GM12872 (cell line): ENCODE results near the gene TRPM5.

Experiments
- CTCF ChIP-seq: IDR thresholded peaks from 3 replicates; pipeline ENCODE4 v1.5.1; 2011; ENCODE audit warnings: low read depth, mild to moderate bottlenecking, low read length, moderate library complexity; ENCODE audit not compliant: insufficient read depth

Gene TRPM5

GRCh38 chr11:2453436-2453835, 9.1 kb upstream of the TRPM5 start:
- no peak for TF ChIP-seq CTCF

GRCh38 chr11:2452321-2453012, 8.2 kb upstream of the TRPM5 start:
- no peak for TF ChIP-seq CTCF

DNA sequence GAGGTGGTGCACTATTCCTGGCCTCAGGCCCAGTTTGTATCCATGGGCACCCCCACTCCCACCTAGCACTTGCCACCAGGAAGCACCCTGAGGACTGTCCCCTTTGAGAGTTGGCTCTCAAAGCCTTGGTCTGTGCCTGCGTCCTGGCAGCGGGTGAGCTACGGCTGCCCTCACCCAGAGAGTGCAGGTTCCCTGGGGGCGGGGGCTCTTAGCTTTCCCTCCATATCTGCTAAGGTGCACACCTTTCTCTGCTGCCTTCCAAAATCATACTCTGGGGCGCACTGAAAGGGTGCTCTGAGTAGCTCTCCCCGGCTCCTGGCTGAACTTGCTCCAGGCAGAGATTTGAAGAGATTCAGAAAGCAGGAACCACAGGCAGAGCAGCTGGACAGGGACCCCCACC, 7.6 kb upstream of the TRPM5 start:
- TF ChIP-seq CTCF = no peak

DNA sequence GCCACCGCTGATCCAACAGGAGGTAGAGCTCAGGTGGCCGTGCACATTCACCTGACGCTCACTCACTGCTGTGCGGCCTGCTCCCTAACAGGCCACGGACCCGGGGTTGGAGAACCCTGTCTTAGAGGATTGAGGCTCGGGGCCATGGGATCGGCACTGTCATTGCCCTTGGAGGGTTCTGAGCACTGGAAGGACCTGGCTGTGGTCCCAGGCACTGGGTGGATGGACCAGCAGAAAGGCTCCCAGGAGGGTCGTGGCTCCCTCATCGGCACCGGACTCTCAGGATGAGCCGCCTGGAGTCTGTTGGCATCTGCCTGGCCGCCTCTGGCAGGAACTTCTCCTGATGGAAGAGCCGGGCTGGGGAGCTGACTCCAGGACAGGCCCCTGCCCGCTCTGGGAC, 7.0 kb upstream of the TRPM5 start:
- no peak for TF ChIP-seq CTCF

DNA sequence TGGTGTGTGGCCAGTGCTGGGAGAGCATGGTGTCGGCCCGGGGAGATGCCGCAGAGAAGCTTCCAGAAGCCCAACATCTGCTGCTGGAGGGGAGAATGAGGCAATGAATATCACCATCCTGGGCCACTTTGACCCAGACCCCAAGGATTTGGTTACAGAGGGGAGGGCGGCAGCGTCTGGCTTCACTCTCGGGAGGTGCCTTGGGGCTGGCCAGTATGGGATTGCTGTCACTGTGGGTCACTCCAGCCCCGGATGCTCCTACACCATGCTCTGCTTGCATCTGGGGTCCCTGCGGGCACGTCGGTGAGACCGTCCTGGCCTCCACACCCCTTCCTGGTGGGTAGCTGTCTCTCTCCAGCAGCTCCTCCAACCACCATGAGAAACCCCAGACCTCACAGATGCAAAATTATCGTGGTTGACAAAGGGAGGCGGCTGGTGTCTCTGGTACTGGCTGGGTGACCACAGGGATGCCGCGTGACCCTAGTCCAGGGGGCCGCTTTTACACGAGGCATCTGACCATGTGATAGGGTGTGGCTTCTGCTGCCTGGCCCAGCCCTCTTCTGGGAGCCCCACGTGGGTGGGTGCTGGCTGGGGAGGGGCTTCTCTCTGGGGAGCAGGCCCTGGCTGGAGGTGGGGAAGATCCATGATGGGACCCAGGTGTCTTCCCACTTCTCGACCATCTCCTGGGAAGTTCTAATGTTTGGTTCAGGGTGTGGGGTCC, 6.2 kb upstream of the TRPM5 start:
- no peak for TF ChIP-seq CTCF

DNA sequence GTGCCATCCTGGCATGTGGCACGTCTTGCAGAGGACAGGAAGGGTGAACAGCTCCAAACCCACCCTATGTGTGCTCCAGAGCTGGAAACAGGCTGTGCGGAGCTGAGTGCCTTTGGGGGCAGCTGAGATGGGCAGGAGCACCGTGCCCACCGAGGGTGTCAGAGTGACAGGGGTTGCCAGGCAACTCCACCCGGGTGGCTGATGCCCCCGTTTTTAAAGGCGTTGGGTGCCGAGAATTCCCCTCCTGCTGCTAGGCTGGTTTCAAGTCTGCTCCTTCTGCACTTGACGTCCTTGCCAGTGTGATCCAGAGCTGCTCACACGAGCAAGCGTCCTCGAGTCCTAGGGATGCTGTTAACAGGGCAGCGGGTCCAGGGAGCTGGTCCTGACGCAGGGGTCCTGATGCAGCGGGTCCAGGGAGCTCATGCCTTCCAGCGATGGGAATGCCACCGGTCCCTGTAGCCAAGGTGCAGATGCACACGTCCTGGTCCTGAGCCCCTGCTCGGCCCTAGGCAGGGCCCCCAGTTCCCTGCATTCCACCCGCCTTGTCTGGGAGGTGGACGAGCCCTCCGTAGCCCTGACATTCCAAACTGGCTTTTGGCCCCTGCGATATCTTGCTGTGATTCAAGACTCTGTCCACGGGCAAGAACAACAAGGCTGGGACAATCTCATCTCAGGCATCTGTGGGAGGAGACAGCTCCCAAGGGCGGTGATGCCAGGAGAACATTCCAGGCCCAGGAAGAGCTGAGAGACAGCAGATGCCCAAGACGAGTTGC, 5.4 kb upstream of the TRPM5 start:
- TF ChIP-seq CTCF = no peak
